GM12878 (cell line): Measurements from ENCODE around the gene DDX24. TPM values are rescaled to one million over a fixed set of nuclear protein-coding genes. Genes with fewer than 3 reads are reported as not detected.

Source experiments
- ATAC-seq: fragments of 200-7000 bp; cut with Tn5 transposase; 3 replicates; pipeline ENCODE4 v1.9.1; 2020; ENCODE audit warnings: mild to moderate bottlenecking, moderate library complexity
- BruUV-seq: library from RNA; stranded (reverse); fragments of 400-500 nt; replicated peaks from 2 replicates; lab custom pipeline; 2021; lab: Mats Ljungman, UMichigan
- CTCF ChIA-PET: fragments of 300-600 bp; sonication (Branson Sonifier 250); formaldehyde crosslinking; extraction: SDS; loops from one replicate; lab custom pipeline; 2021; ENCODE audit warnings: inconsistent platforms; lab: Yijun Ruan, JAX
- POLR2A ChIA-PET: fragments of 350-600 bp; formaldehyde crosslinking; extraction: SDS; loops from one replicate; lab custom pipeline; 2021; ENCODE audit warnings: inconsistent platforms; lab: Charles Lee
- RAD21 ChIA-PET: fragments of 300-600 bp; sonication (Branson Sonifier 250); formaldehyde crosslinking; loops from one replicate; lab custom pipeline; 2023; ENCODE audit warnings: antibody characterized with exemption; ENCODE audit not compliant: unreplicated experiment; lab: Charles Lee
- SMC1A ChIA-PET: fragments of 300-600 bp; sonication (Branson Sonifier 250); formaldehyde crosslinking; loops from one replicate; lab custom pipeline; 2023; ENCODE audit not compliant: unreplicated experiment, uncharacterized antibody; lab: Charles Lee
- DNase-seq: peaks from one replicate; pipeline ENCODE4 v3.0.0-alpha.2; 2011; ENCODE audit warnings: low read depth, low spot score
- FAIRE-seq: peaks from 3 replicates; lab custom pipeline; 2011; peaks lifted over from hg19 to GRCh38; lab: Jason Lieb, UNC
- H2AFZ ChIP-seq: 2 replicates; pipeline ENCODE4 v1.6.0; 2011; ENCODE audit warnings: low read depth, low read length, control low read depth; ENCODE audit not compliant: control insufficient read depth
- H3K27ac ChIP-seq: 2 replicates; pipeline ENCODE4 v1.5.1; 2011; ENCODE audit warnings: control low read depth; ENCODE audit not compliant: control insufficient read depth, insufficient read depth
- H3K27me3 ChIP-seq, 2 experiments: replicated peaks in 1 of 2; 2 replicates each; pipeline versions ENCODE4 v1.6.0 to v1.6.1; 2011; ENCODE audit warnings: low read length in 1 of 2; ENCODE audit not compliant: control insufficient read depth in 2 of 2, insufficient read depth in 2 of 2
- H3K36me3 ChIP-seq, 2 experiments: 2 replicates each; pipeline ENCODE4 v1.5.1; 2011; ENCODE audit warnings: low read length in 1 of 2; ENCODE audit not compliant: control insufficient read depth in 2 of 2, insufficient read depth in 2 of 2
- H3K4me1 ChIP-seq: 2 replicates; pipeline ENCODE4 v1.6.1; 2011; ENCODE audit warnings: mild to moderate bottlenecking, low read length, moderate library complexity, mixed read lengths; ENCODE audit not compliant: control insufficient read depth, insufficient read depth
- H3K4me2 ChIP-seq: 2 replicates; pipeline ENCODE4 v1.6.0; 2011; ENCODE audit warnings: control low read depth; ENCODE audit not compliant: control insufficient read depth, insufficient read depth
- H3K4me3 ChIP-seq: fragments of 200-600 bp; sonication (generic); 2 replicates; pipeline ENCODE4 v1.5.1; 2016
- H3K79me2 ChIP-seq: 2 replicates; pipeline ENCODE4 v1.6.0; 2011; ENCODE audit warnings: low read length; ENCODE audit not compliant: control insufficient read depth, insufficient read depth
- H3K9ac ChIP-seq: 2 replicates; pipeline ENCODE4 v1.8.0; 2011; ENCODE audit warnings: low read length, control low read depth, mixed read lengths; ENCODE audit not compliant: control insufficient read depth, insufficient read depth
- H3K9me3 ChIP-seq: replicated peaks from 3 replicates; pipeline ENCODE4 v1.5.1; 2011; ENCODE audit warnings: mild to moderate bottlenecking, low read length; ENCODE audit not compliant: control insufficient read depth, insufficient read depth
- H4K20me1 ChIP-seq: 2 replicates; pipeline ENCODE4 v1.6.0; 2011; ENCODE audit not compliant: control insufficient read depth, insufficient read depth
- JUNB ChIP-seq: IDR thresholded peaks from 2 replicates; pipeline ENCODE4 v1.6.1; 2016; ENCODE audit warnings: antibody characterized with exemption, mild to moderate bottlenecking
- RUNX3 ChIP-seq: IDR thresholded peaks from 2 replicates; pipeline ENCODE4 v1.6.1; 2012; ENCODE audit warnings: low read length, inconsistent platforms
- WGBS: methylation state at CpG from one replicate; pipeline ENCODE4 v1.1.6; 2016; ENCODE audit warnings: low lambda C conversion rate; ENCODE audit not compliant: insufficient replicate concordance, insufficient coverage; ENCODE audit errors: missing lambda C conversion rate; 5-methylcytosine and 5-hydroxymethylcytosine counted together
- in situ Hi-C: fragments of 300-500 bp; cut with MboI; formaldehyde crosslinking; loops from 9 replicates; pipeline ENCODE4 v1.14.3; 2018; ENCODE audit warnings: mixed read lengths
- intact Hi-C: fragments of 100-400 bp; cut with micrococcal nuclease; formaldehyde crosslinking; loops from one replicate; pipeline ENCODE4 v1.14.2; 2022; ENCODE audit not compliant: unreplicated experiment
- polyA plus RNA-seq, 11 experiments: library from polyadenylated mRNA; depleted of rRNA in 4 of 11; unstranded in 6 of 11; stranded (reverse) in 5 of 11; fragments of >200 nt; fragmentation: Nextera tagmentation in 4 of 11; fragmentation: Illumina TruSeq in 1 of 11; extraction: Ambion mirVana in 4 of 11; extraction: Trizol in 1 of 11; gene quantifications; 1 replicate in 1 of 11; 2 replicates in 10 of 11; pipeline versions ENCODE4 v1.2.1 to v1.2.3, GENCODE V29; 2011 to 2016; ENCODE audit warnings: inconsistent platforms in 2 of 11, missing spikeins in 2 of 11, low read depth in 1 of 11
- total RNA-seq, 4 experiments: library from RNA; depleted of rRNA in 3 of 4; stranded (reverse); fragments of >200 nt in 3 of 4; fragmentation: Illumina TruSeq in 1 of 4; extraction: Trizol in 1 of 4; gene quantifications; 2 replicates each; pipeline versions ENCODE4 v1.2.1 to v1.2.3, GENCODE V29; 2013 to 2021
- TF ChIP-seq, protein P1 (sequence below): fragments of 450-650 bp; formaldehyde crosslinking; IDR thresholded peaks from 2 replicates; pipeline ENCODE4 v1.5.0; 2022; ENCODE audit warnings: mild to moderate bottlenecking, missing genetic modification characterization

DDX24 gene
- total and polyA plus RNA-seq, 10 of the 15 experiments (the other 5 are each of a cell fraction or from before 2014, with no cell fraction given), result 137 to 266 (median 184) TPM

DNA sequence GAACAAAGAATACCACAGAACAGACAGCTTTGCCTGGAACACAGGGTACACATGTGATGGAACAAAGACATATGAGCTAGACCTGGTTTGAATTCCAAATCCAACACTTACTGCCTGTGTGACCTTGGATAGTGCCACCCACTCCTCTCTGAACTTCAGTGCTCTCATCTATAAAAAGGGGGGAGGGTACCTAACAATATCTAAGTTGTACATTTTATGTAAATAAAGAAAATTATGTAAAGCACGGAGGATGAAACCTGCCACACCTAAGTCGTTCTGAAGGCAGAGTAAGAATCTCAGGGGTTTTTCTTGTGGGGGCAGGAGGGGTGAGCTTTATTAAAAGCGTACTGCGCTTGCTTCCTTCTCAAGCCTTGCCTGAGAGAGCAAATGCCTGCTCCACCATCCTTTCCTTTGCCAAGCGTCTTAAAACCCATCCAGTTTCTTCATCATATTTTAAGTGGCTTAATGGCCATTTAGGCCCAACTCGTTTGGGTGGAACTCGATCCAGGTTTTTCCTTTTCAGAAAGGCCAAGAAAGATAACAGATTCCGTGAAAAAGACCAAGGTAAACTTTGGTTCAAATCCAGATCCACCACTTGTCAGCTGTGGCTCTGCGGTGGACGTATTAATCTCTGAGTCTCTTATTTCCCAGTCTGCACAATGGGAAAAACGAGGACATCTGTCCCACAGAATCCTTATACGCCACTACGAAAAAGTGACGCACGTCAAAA lies 946 bp downstream of the DDX24 start:
- BruUV-seq, result no TSS peak
- peaks cover 65% of the 10 kb centered on the region for H3K79me2 ChIP-seq
- peak overlapping the region; percentile 98 for H3K9ac ChIP-seq
- in situ Hi-C loops (no loop called here), intact Hi-C loops (loop anchor here (5.0 kb wide), 1 partner anchor 103 kb away; the partner anchor contains the start of gene ASB2)
- POLR2A ChIA-PET, result interaction anchor here (1.1 to 3.0 kb wide), 2 partner anchors 15 to 23 kb away, joined by 3 to 14 read pairs; no protein-coding TSS in a partner anchor
- peaks cover 3% of the 10 kb centered on the region for H3K4me1 ChIP-seq
- peak overlapping the region; percentile 98 for H2AFZ ChIP-seq
- peaks cover 5% of the 10 kb centered on the region; the same call in 1 of the 2 replicates for H4K20me1 ChIP-seq
- H3K4me2 ChIP-seq, result peak overlapping the region; percentile 89
- no peak for DNase-seq
- H3K27ac ChIP-seq, result peak overlapping the region; percentile 96
- peak overlapping the region; percentile 72 for H3K4me3 ChIP-seq
- CTCF ChIA-PET, result interaction anchor here (0.8 to 4.5 kb wide), 9 partner anchors 11 to 140 kb away, joined by 3 to 17 read pairs (median 7); no protein-coding TSS in a partner anchor
- TF ChIP-seq JUNB, result no peak
- TF ChIP-seq, protein P1, sequence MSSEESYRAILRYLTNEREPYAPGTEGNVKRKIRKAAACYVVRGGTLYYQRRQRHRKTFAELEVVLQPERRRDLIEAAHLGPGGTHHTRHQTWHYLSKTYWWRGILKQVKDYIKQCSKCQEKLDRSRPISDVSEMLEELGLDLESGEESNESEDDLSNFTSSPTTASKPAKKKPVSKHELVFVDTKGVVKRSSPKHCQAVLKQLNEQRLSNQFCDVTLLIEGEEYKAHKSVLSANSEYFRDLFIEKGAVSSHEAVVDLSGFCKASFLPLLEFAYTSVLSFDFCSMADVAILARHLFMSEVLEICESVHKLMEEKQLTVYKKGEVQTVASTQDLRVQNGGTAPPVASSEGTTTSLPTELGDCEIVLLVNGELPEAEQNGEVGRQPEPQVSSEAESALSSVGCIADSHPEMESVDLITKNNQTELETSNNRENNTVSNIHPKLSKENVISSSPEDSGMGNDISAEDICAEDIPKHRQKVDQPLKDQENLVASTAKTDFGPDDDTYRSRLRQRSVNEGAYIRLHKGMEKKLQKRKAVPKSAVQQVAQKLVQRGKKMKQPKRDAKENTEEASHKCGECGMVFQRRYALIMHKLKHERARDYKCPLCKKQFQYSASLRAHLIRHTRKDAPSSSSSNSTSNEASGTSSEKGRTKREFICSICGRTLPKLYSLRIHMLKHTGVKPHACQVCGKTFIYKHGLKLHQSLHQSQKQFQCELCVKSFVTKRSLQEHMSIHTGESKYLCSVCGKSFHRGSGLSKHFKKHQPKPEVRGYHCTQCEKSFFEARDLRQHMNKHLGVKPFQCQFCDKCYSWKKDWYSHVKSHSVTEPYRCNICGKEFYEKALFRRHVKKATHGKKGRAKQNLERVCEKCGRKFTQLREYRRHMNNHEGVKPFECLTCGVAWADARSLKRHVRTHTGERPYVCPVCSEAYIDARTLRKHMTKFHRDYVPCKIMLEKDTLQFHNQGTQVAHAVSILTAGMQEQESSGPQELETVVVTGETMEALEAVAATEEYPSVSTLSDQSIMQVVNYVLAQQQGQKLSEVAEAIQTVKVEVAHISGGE (CRISPR knock-in tag), result no peak
- peak; percentile 14; the same call in 1 of the 2 replicates for TF ChIP-seq RUNX3
- no peaks in the 10 kb centered on the region for H3K27me3 ChIP-seq
- ATAC-seq, result peak; percentile 28
- under 1% methylated on average over 15 of the region's 15 CpGs for WGBS
- RAD21 ChIA-PET, result interaction anchor here (0.5 to 1.8 kb wide), 4 partner anchors 23 to 140 kb away, joined by 3 to 8 read pairs (median 3); partner anchors contain the start of gene IFI27L2
- H3K9me3 ChIP-seq, result peaks cover 12% of the 10 kb centered on the region
- SMC1A ChIA-PET, result interaction anchor here (1.0 to 2.8 kb wide), 7 partner anchors 11 to 140 kb away, joined by 3 to 10 read pairs (median 4); partner anchors contain the start of gene IFI27L2
- peaks cover 0 to 20% of the 10 kb centered on the region in 2 experiments; a peak in 3 of 4 replicates for H3K36me3 ChIP-seq
- FAIRE-seq, result no peak
